ENCODE data around the gene FTSJ1. TPM values are rescaled to one million over a fixed set of nuclear protein-coding genes. Genes with fewer than 3 reads are reported as not detected.

Gene FTSJ1
- total and polyA plus RNA-seq, 2 of the 4 experiments (the other 2 are of a cell fraction): 50.8 to 59.9 TPM

DNA sequence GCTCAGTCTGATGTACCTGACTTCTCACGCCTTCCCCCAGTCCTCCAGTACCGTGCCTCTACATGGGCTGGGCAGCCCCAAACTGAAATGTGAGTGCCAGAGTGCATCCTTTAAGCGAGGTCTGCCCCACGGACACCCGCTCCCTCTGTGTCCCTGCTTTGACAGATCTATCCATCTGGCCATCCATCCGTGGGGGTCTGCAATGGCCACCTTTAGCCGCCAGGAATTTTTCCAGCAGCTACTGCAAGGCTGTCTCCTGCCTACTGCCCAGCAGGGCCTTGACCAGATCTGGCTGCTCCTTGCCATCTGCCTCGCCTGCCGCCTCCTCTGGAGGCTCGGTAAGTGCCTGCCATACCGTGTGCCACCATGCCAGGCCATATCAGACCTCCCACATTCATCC, 33.6 kb downstream of the FTSJ1 start:
- no peaks in the 10 kb centered on the region for H4K20me1 ChIP-seq (ENCODE audit: insufficient read depth, low read length)
- H3K18ac ChIP-seq (ENCODE audit: low read depth, low read length): no peak overlapping the region
- ChIA-PET CTCF (no interaction called here), POLR2A (ENCODE audit: unreplicated experiment) (no interaction called here)
- no peaks in the 10 kb centered on the region for H3K27me3 ChIP-seq (ENCODE audit: control insufficient read depth, insufficient read depth, low read length)
- peak overlapping the region; percentile 94 for H2AFZ ChIP-seq (replicated peaks; ENCODE audit: low read length, poor library complexity)
- no peak overlapping the region for H2BK15ac ChIP-seq (ENCODE audit: low read depth, low read length)
- H3K4me2 ChIP-seq (ENCODE audit: low read depth, low read length): peak overlapping the region; percentile 92
- dilution Hi-C loops (cut with HindIII; ENCODE audit: low sequenced_read_pairs, unreplicated experiment) (no loop called here), in situ Hi-C loops (cut with MboI; ENCODE audit: low sequenced_read_pairs) (no loop called here), intact Hi-C loops (cut with micrococcal nuclease) (no loop called here)
- H3K9ac ChIP-seq (ENCODE audit: low read depth, low read length): peak overlapping the region; percentile 89
- peak overlapping the region; percentile 41 for H3K4ac ChIP-seq (ENCODE audit: low read depth, low read length)
- H2AK5ac ChIP-seq (ENCODE audit: low read depth, low read length): no peak overlapping the region
- H2BK20ac ChIP-seq (ENCODE audit: low read depth, low read length): no peak overlapping the region
- no peak for ATAC-seq (ENCODE audit: low read depth)
- WGBS, 2 experiments (ENCODE audit: extremely low coverage in 2 of 2, insufficient read length in 1 of 2): 54% methylated on average over 11 of the region's 11 CpGs; no CpG with 5 or more reads in 1 of the 2 experiments
- no peak for DNase-seq
- peak overlapping the region; percentile 35 for H3K23ac ChIP-seq (ENCODE audit: low read depth, low read length)
- H4K8ac ChIP-seq (ENCODE audit: low read depth in 2 of 2, low read length in 2 of 2): 0 out of 4 replicates have a peak overlapping the region, but pooled peaks of 1 of the 2 experiments have one; percentile 67
- no peak overlapping the region for H2BK5ac ChIP-seq (ENCODE audit: low read depth, low read length, poor library complexity, severe bottlenecking)
- H2BK120ac ChIP-seq (ENCODE audit: low read depth, low read length): no peak overlapping the region
- TF ChIP-seq USF2 (IDR thresholded peaks at IDR 0.05; ENCODE audit: low read depth, low read length) (no peak), MXI1 (IDR thresholded peaks at IDR 0.05; ENCODE audit: borderline replicate concordance, low read depth, low read length) (no peak), RAD21 (IDR thresholded peaks at IDR 0.05; ENCODE audit: low read length) (no peak), FOS (IDR thresholded peaks at IDR 0.05; ENCODE audit: low read depth, low read length) (no peak), RCOR1 (IDR thresholded peaks at IDR 0.05; ENCODE audit: insufficient replicate concordance, low read length) (no peak), CEBPB (IDR thresholded peaks at IDR 0.05; ENCODE audit: low read depth, low read length) (no peak), NFE2L2 (IDR thresholded peaks at IDR 0.05; ENCODE audit: low read depth, low read length) (no peak), MAFK (IDR thresholded peaks at IDR 0.05; ENCODE audit: low read depth, low read length) (no peak), RFX5 (IDR thresholded peaks at IDR 0.05; ENCODE audit: low read depth, low read length) (no peak), ELK1 (IDR thresholded peaks at IDR 0.05; ENCODE audit: borderline replicate concordance, low read depth, low read length) (no peak), BHLHE40 (IDR thresholded peaks at IDR 0.05; ENCODE audit: low read depth, low read length) (no peak), CTCF (conservative IDR thresholded peaks at IDR 0.05; ENCODE audit: low read depth, low read length) (no peak), CHD1 (IDR thresholded peaks at IDR 0.05; ENCODE audit: low read depth, low read length) (no peak)
- H4K5ac ChIP-seq (ENCODE audit: low read depth, low read length): no peak overlapping the region
- no peaks in the 10 kb centered on the region for H3K4me1 ChIP-seq (ENCODE audit: control insufficient read depth, insufficient read depth, low read length)
- peak overlapping the region; percentile 96 for H3K4me3 ChIP-seq (ENCODE audit: insufficient read depth, low read depth, low read length)
- no peak overlapping the region for H3K56ac ChIP-seq (ENCODE audit: extremely low read depth, insufficient read depth, low read length)
- H3K14ac ChIP-seq (replicated peaks; ENCODE audit: low read depth, low read length): peak overlapping the region; percentile 63; the same call in 1 of the 2 replicates
- H3K79me1 ChIP-seq (ENCODE audit: low read depth in 1 of 2, low read length in 2 of 2): peaks cover 6 to 12% of the 10 kb centered on the region in 2 experiments; a peak in 3 of 4 replicates
- no peak overlapping the region for H4K91ac ChIP-seq (ENCODE audit: insufficient read depth, low read depth, low read length)
- H2AK9ac ChIP-seq (replicated peaks; ENCODE audit: low read depth, low read length, poor library complexity): peak overlapping the region; percentile 76
- H3K9me1 ChIP-seq (ENCODE audit: insufficient read depth, low read length): no peaks in the 10 kb centered on the region
- no peaks in the 10 kb centered on the region; the same call in 1 of the 2 replicates for H3K9me3 ChIP-seq (ENCODE audit: control insufficient read depth, insufficient read depth, low read length)
- BruUV-seq (replicated peaks): no TSS peak
- H3K27ac ChIP-seq (ENCODE audit: insufficient read depth, low read length): no peak overlapping the region
- no peaks in the 10 kb centered on the region; the same call in none of the 2 replicates for H3K36me3 ChIP-seq (ENCODE audit: control insufficient read depth, insufficient read depth, low read length)
